IMR-90 (cell line): ENCODE measurements around the gene VASH1. TPM values are rescaled to one million over a fixed set of nuclear protein-coding genes. Genes with fewer than 3 reads are reported as not detected.

Experiments used
- ATAC-seq: fragments of 200-7000 bp; cut with Tn5 transposase; 2 replicates; pipeline ENCODE4 v1.9.1; 2020; ENCODE audit warnings: low read depth, mild to moderate bottlenecking, moderate library complexity
- BruUV-seq: library from RNA; stranded (reverse); fragments of 400-500 nt; replicated peaks from 2 replicates; lab custom pipeline; 2021; lab: Mats Ljungman, UMichigan
- CTCF ChIA-PET: fragments of 300-600 bp; formaldehyde crosslinking; extraction: SDS; loops from one replicate; lab custom pipeline; 2021; ENCODE audit warnings: antibody characterized with exemption; lab: Yijun Ruan, JAX
- POLR2A ChIA-PET: fragments of 300-600 bp; sonication (Branson Sonifier 250); formaldehyde crosslinking; loops from one replicate; lab custom pipeline; 2022; ENCODE audit warnings: antibody characterized with exemption; ENCODE audit not compliant: unreplicated experiment; lab: Charles Lee
- DNase-seq: peaks from one replicate; pipeline ENCODE4 v3.0.0; 2013
- H2AFZ ChIP-seq: replicated peaks from 2 replicates; pipeline ENCODE3; 2013; ENCODE audit warnings: low read length, mild to moderate bottlenecking; ENCODE audit not compliant: poor library complexity
- H2AK5ac ChIP-seq: 2 replicates; pipeline ENCODE4 v1.6.1; 2013; ENCODE audit warnings: low read depth, low read length, inconsistent platforms
- H2AK9ac ChIP-seq: replicated peaks from 2 replicates; pipeline ENCODE3; 2013; ENCODE audit warnings: mild to moderate bottlenecking, low read depth, low read length, moderate library complexity; ENCODE audit not compliant: poor library complexity
- H2BK120ac ChIP-seq: 2 replicates; pipeline ENCODE4 v1.6.1; 2013; ENCODE audit warnings: low read depth, low read length, inconsistent platforms
- H2BK15ac ChIP-seq: 3 replicates; pipeline ENCODE4 v1.6.1; 2013; ENCODE audit warnings: low read depth, low read length, inconsistent platforms
- H2BK20ac ChIP-seq: 2 replicates; pipeline ENCODE4 v1.6.1; 2013; ENCODE audit warnings: low read depth, mild to moderate bottlenecking, inconsistent platforms, low read length, moderate library complexity
- H2BK5ac ChIP-seq: 2 replicates; pipeline ENCODE4 v1.6.1; 2013; ENCODE audit warnings: mild to moderate bottlenecking, low read depth, low read length, inconsistent platforms; ENCODE audit not compliant: poor library complexity, severe bottlenecking
- H3K14ac ChIP-seq: replicated peaks from 2 replicates; pipeline ENCODE4 v1.6.1; 2013; ENCODE audit warnings: low read depth, low read length, inconsistent platforms
- H3K18ac ChIP-seq: 2 replicates; pipeline ENCODE4 v1.6.1; 2013; ENCODE audit warnings: low read depth, low read length, control low read depth
- H3K23ac ChIP-seq: 2 replicates; pipeline ENCODE4 v1.6.1; 2013; ENCODE audit warnings: low read depth, low read length, inconsistent platforms
- H3K27ac ChIP-seq: 2 replicates; pipeline ENCODE4 v1.5.1; 2013; ENCODE audit warnings: mild to moderate bottlenecking, control low read depth, low read length; ENCODE audit not compliant: insufficient read depth
- H3K27me3 ChIP-seq: 2 replicates; pipeline ENCODE4 v1.6.1; 2013; ENCODE audit warnings: low read length; ENCODE audit not compliant: control insufficient read depth, insufficient read depth
- H3K36me3 ChIP-seq: 2 replicates; pipeline ENCODE4 v1.6.1; 2013; ENCODE audit warnings: low read length, mixed read lengths; ENCODE audit not compliant: control insufficient read depth, insufficient read depth
- H3K4ac ChIP-seq: 2 replicates; pipeline ENCODE4 v1.6.1; 2013; ENCODE audit warnings: low read depth, low read length, inconsistent platforms
- H3K4me1 ChIP-seq: 2 replicates; pipeline ENCODE4 v1.6.1; 2013; ENCODE audit warnings: low read length, mixed read lengths; ENCODE audit not compliant: control insufficient read depth, insufficient read depth
- H3K4me2 ChIP-seq: 2 replicates; pipeline ENCODE4 v1.6.1; 2013; ENCODE audit warnings: low read depth, mild to moderate bottlenecking, control low read depth, low read length, moderate library complexity
- H3K4me3 ChIP-seq: 2 replicates; pipeline ENCODE4 v1.5.1; 2013; ENCODE audit warnings: low read depth, mild to moderate bottlenecking, control low read depth, low read length, moderate library complexity; ENCODE audit not compliant: insufficient read depth
- H3K56ac ChIP-seq: 2 replicates; pipeline ENCODE4 v1.6.1; 2013; ENCODE audit warnings: low read length, inconsistent platforms; ENCODE audit not compliant: insufficient read depth; ENCODE audit errors: extremely low read depth
- H3K79me1 ChIP-seq, 2 experiments: 2 replicates each; pipeline ENCODE4 v1.6.1; 2013; ENCODE audit warnings: low read length in 2 of 2, inconsistent platforms in 1 of 2, low read depth in 1 of 2
- H3K9ac ChIP-seq: 2 replicates; pipeline ENCODE4 v1.6.1; 2013; ENCODE audit warnings: low read depth, low read length, control low read depth
- H3K9me1 ChIP-seq: 2 replicates; pipeline ENCODE4 v1.6.1; 2013; ENCODE audit warnings: low read length, inconsistent platforms; ENCODE audit not compliant: insufficient read depth
- H3K9me3 ChIP-seq: 2 replicates; pipeline ENCODE4 v1.6.1; 2013; ENCODE audit warnings: low read length; ENCODE audit not compliant: control insufficient read depth, insufficient read depth
- H4K20me1 ChIP-seq: 2 replicates; pipeline ENCODE4 v1.6.1; 2013; ENCODE audit warnings: low read length, inconsistent platforms; ENCODE audit not compliant: insufficient read depth
- H4K5ac ChIP-seq: 2 replicates; pipeline ENCODE4 v1.6.1; 2013; ENCODE audit warnings: mild to moderate bottlenecking, low read depth, low read length, control low read depth
- H4K8ac ChIP-seq, 2 experiments: 2 replicates each; pipeline ENCODE4 v1.6.1; 2013; ENCODE audit warnings: low read depth in 2 of 2, low read length in 2 of 2, control low read depth in 1 of 2, inconsistent platforms in 1 of 2
- H4K91ac ChIP-seq: 2 replicates; pipeline ENCODE4 v1.6.1; 2013; ENCODE audit warnings: low read depth, low read length, inconsistent platforms; ENCODE audit not compliant: insufficient read depth
- CEBPB ChIP-seq: IDR thresholded peaks from 2 replicates; pipeline ENCODE4 v1.6.1; 2012; ENCODE audit warnings: low read depth, low read length, improper control_type of control experiment
- NFE2L2 ChIP-seq: fragments of 150-350 bp; IDR thresholded peaks from 2 replicates; pipeline ENCODE4 v1.6.1; 2016; ENCODE audit warnings: low read depth, mild to moderate bottlenecking, low read length
- WGBS, 2 experiments: methylation state at CpG; one replicate each; pipeline versions ENCODE4 v1.1.5 to v1.1.7; 2013; ENCODE audit warnings: missing lambda C conversion rate in 2 of 2; ENCODE audit not compliant: insufficient read length in 1 of 2; ENCODE audit errors: extremely low coverage in 2 of 2; 5-methylcytosine and 5-hydroxymethylcytosine counted together
- dilution Hi-C: fragments of 300-500 bp; cut with HindIII; formaldehyde crosslinking; loops from one replicate; pipeline ENCODE4 v1.14.3; 2018; ENCODE audit warnings: low sequenced_read_pairs; ENCODE audit not compliant: unreplicated experiment
- in situ Hi-C: fragments of 300-500 bp; cut with MboI; formaldehyde crosslinking; loops from 3 replicates; pipeline ENCODE4 v1.14.3; 2019; ENCODE audit warnings: low sequenced_read_pairs, inconsistent platforms, mixed read lengths
- intact Hi-C: fragments of 100-400 bp; cut with micrococcal nuclease; formaldehyde crosslinking; loops from 2 replicates; pipeline ENCODE4 v1.10.0; 2022
- polyA plus RNA-seq, 3 experiments: library from polyadenylated mRNA; depleted of rRNA; stranded (reverse); fragments of >200 nt; gene quantifications; 2 replicates each; pipeline ENCODE4 v1.2.3, GENCODE V29; 2012; ENCODE audit warnings: low replicate concordance in 1 of 3
- total RNA-seq: library from RNA; depleted of rRNA; stranded (reverse); fragments of >200 nt; gene quantifications from 2 replicates; pipeline ENCODE4 v1.2.3, GENCODE V29; 2012

VASH1 gene
- total and polyA plus RNA-seq, 2 of the 4 experiments (the other 2 are of a cell fraction): 2.0 to 9.5 TPM

DNA sequence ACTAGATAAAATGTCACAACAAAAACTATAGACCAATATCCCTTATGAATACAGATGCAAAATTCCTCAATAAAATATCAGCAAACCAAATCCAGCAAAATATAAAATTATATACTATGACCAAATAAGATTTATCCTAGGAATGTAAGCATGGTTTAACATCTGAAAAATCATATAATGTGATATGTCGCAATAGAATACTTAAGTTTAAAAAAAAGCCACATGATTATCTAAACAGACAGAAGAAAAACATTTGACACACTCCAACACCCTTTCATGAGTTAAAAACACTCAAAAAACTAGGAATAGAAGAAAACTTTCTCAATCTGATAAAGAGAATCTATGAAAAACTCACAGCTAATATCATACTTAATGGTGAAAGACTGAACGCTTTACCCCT is 31.2 kb downstream of the VASH1 start:
- H4K5ac ChIP-seq: no peak overlapping the region
- H3K9me1 ChIP-seq: no peaks in the 10 kb centered on the region; the same call in 1 of the 2 replicates
- no peak overlapping the region for H3K27ac ChIP-seq
- no TSS peak for BruUV-seq
- H2BK20ac ChIP-seq: no peak overlapping the region
- peaks cover 22% of the 10 kb centered on the region for H3K36me3 ChIP-seq
- ChIA-PET POLR2A (no interaction called here), CTCF (no interaction called here)
- H2AFZ ChIP-seq: no peak overlapping the region
- ATAC-seq (peak; percentile 32; the same call in 1 of the 2 replicates), DNase-seq (no peak)
- H3K9ac ChIP-seq: no peak overlapping the region
- no peak overlapping the region for H3K14ac ChIP-seq
- H3K27me3 ChIP-seq: no peaks in the 10 kb centered on the region
- intact Hi-C loops (no loop called here), dilution Hi-C loops (no loop called here), in situ Hi-C loops (no loop called here)
- no peak overlapping the region for H3K4me2 ChIP-seq
- H4K8ac ChIP-seq: no peak overlapping the region
- H2BK15ac ChIP-seq: no peak overlapping the region
- no peak overlapping the region for H2AK9ac ChIP-seq
- no peak overlapping the region for H3K23ac ChIP-seq
- no peak overlapping the region for H2AK5ac ChIP-seq
- H4K91ac ChIP-seq: no peak overlapping the region
- TF ChIP-seq CEBPB (peak; percentile 92), NFE2L2 (no peak)
- no peak overlapping the region for H3K56ac ChIP-seq
- H2BK120ac ChIP-seq: no peak overlapping the region
- no peaks in the 10 kb centered on the region for H3K4me1 ChIP-seq
- no peak overlapping the region for H2BK5ac ChIP-seq
- no peak overlapping the region for H3K18ac ChIP-seq
- H4K20me1 ChIP-seq: no peaks in the 10 kb centered on the region
- WGBS, 2 experiments: no CpG with 5 or more reads among the region's 2 CpGs
- no peaks in the 10 kb centered on the region for H3K9me3 ChIP-seq
- no peak overlapping the region for H3K4ac ChIP-seq
- H3K79me1 ChIP-seq: no peaks in the 10 kb centered on the region
- no peak overlapping the region for H3K4me3 ChIP-seq
